Endothelial cell (in vitro differentiated cells): Measurements from ENCODE around the gene PAGE2B. TPM values are rescaled to one million over a fixed set of nuclear protein-coding genes. Genes with fewer than 3 reads are reported as not detected.

Experiments used
- DNase-seq: peaks from one replicate; pipeline ENCODE4 v3.0.0; 2021; ENCODE audit warnings: low spot score
- H3K27ac Mint-ChIP-seq: one replicate; pipeline ENCODE4 v1.8.0; 2021; ENCODE audit warnings: mixed read lengths, inconsistent platforms; ENCODE audit not compliant: unreplicated experiment
- H3K27me3 Mint-ChIP-seq: one replicate; pipeline ENCODE4 v1.8.0; 2021; ENCODE audit warnings: mild to moderate bottlenecking, moderate library complexity, mixed read lengths, inconsistent platforms; ENCODE audit not compliant: unreplicated experiment
- H3K36me3 Mint-ChIP-seq: one replicate; pipeline ENCODE4 v1.8.0; 2021; ENCODE audit warnings: mild to moderate bottlenecking, low read depth, mixed read lengths, inconsistent platforms; ENCODE audit not compliant: unreplicated experiment
- H3K4me1 Mint-ChIP-seq: one replicate; pipeline ENCODE4 v1.8.0; 2021; ENCODE audit warnings: mild to moderate bottlenecking, mixed read lengths, inconsistent platforms; ENCODE audit not compliant: unreplicated experiment
- H3K4me3 Mint-ChIP-seq: one replicate; pipeline ENCODE4 v1.8.0; 2021; ENCODE audit warnings: mild to moderate bottlenecking, mixed read lengths, inconsistent platforms; ENCODE audit not compliant: unreplicated experiment
- H3K9me3 Mint-ChIP-seq: one replicate; pipeline ENCODE4 v1.8.0; 2021; ENCODE audit warnings: mixed read lengths, inconsistent platforms; ENCODE audit not compliant: unreplicated experiment
- CTCF ChIP-seq: fragments of 200-600 bp; sonication (generic); IDR thresholded peaks from one replicate; pipeline ENCODE4 v1.5.0; 2021; ENCODE audit warnings: antibody characterized with exemption; ENCODE audit not compliant: unreplicated experiment
- total RNA-seq: library from RNA; stranded (reverse); fragmentation: NEBNext Ultra II Directional; extraction: Animal tissue kit (Norgen Biotek cat#: 25700); gene quantifications from one replicate; pipeline ENCODE4 v1.2.1, GENCODE V29; 2021; ENCODE audit not compliant: unreplicated experiment

The PAGE2B gene
- total RNA-seq, 1 donor from 2014 or later, result not detected

GRCh38 chrX:55098691-55099090 is 23.9 kb downstream of the PAGE2B start:
- H3K4me1 Mint-ChIP-seq, result no peaks in the 10 kb centered on the region
- H3K36me3 Mint-ChIP-seq, result no peaks in the 10 kb centered on the region
- no peak for DNase-seq
- no peaks in the 10 kb centered on the region for H3K9me3 Mint-ChIP-seq
- H3K27ac Mint-ChIP-seq, result no peak overlapping the region
- H3K27me3 Mint-ChIP-seq, result peaks cover 6% of the 10 kb centered on the region
- H3K4me3 Mint-ChIP-seq, result no peak overlapping the region
- no peak for TF ChIP-seq CTCF

- Mint-ChIP-seq H3K9me3 (no peaks in the 10 kb centered on the region), H3K4me1 (no peaks in the 10 kb centered on the region), H3K36me3 (no peaks in the 10 kb centered on the region), H3K27ac (no peak overlapping the region), H3K4me3 (no peak overlapping the region), H3K27me3 (peaks cover 6% of the 10 kb centered on the region)
- TF ChIP-seq CTCF, result no peak
- DNase-seq, result no peak
These were observed 24.3 kb downstream of the PAGE2B start for GRCh38 chrX:55099162-55099561.

GRCh38 chrX:55102754-55103153 is 27.9 kb downstream of the PAGE2B start:
- no peak for TF ChIP-seq CTCF
- DNase-seq, result no peak
- no peaks in the 10 kb centered on the region for H3K27me3 Mint-ChIP-seq
- H3K4me1 Mint-ChIP-seq, result no peaks in the 10 kb centered on the region
- H3K4me3 Mint-ChIP-seq, result no peak overlapping the region
- no peaks in the 10 kb centered on the region for H3K36me3 Mint-ChIP-seq
- no peak overlapping the region for H3K27ac Mint-ChIP-seq
- H3K9me3 Mint-ChIP-seq, result no peaks in the 10 kb centered on the region

GRCh38 chrX:55107262-55107661 is 32.4 kb downstream of the PAGE2B start:
- DNase-seq, result no peak
- no peak overlapping the region for H3K27ac Mint-ChIP-seq
- no peaks in the 10 kb centered on the region for H3K9me3 Mint-ChIP-seq
- no peaks in the 10 kb centered on the region for H3K27me3 Mint-ChIP-seq
- H3K4me3 Mint-ChIP-seq, result no peak overlapping the region
- H3K36me3 Mint-ChIP-seq, result no peaks in the 10 kb centered on the region
- TF ChIP-seq CTCF, result no peak
- no peaks in the 10 kb centered on the region for H3K4me1 Mint-ChIP-seq

- Mint-ChIP-seq H3K4me1 (no peaks in the 10 kb centered on the region), H3K4me3 (no peak overlapping the region), H3K27ac (no peak overlapping the region), H3K27me3 (no peaks in the 10 kb centered on the region), H3K36me3 (no peaks in the 10 kb centered on the region), H3K9me3 (no peaks in the 10 kb centered on the region)
- DNase-seq, result no peak
- TF ChIP-seq CTCF, result no peak
These were observed 33.1 kb downstream of the PAGE2B start for GRCh38 chrX:55107911-55108310.
